HFFc6 (cell line): Measurements from ENCODE around the gene TUNAR. TPM values are rescaled to one million over a fixed set of nuclear protein-coding genes. Genes with fewer than 3 reads are reported as not detected.

Source experiments
- DNase-seq: peaks from one replicate; pipeline ENCODE4 v3.0.0-alpha.2; 2018
- H3K27ac Mint-ChIP-seq: 2 replicates; pipeline ENCODE4 v1.8.0; 2020; ENCODE audit warnings: mild to moderate bottlenecking, mixed read lengths
- H3K27me3 Mint-ChIP-seq: 2 replicates; pipeline ENCODE4 v1.8.0; 2021; ENCODE audit warnings: mild to moderate bottlenecking, moderate library complexity, mixed read lengths; ENCODE audit not compliant: insufficient read depth
- H3K36me3 Mint-ChIP-seq: 2 replicates; pipeline ENCODE4 v1.8.0; 2021; ENCODE audit warnings: low read depth, mixed read lengths
- H3K4me1 Mint-ChIP-seq: 2 replicates; pipeline ENCODE4 v1.8.0; 2020; ENCODE audit warnings: low read depth, mixed read lengths
- H3K4me3 Mint-ChIP-seq: 2 replicates; pipeline ENCODE4 v1.8.0; 2020; ENCODE audit warnings: mild to moderate bottlenecking, moderate library complexity, mixed read lengths
- H3K9me3 Mint-ChIP-seq: 2 replicates; pipeline ENCODE4 v1.8.0; 2020; ENCODE audit warnings: mild to moderate bottlenecking, mixed read lengths
- total RNA-seq, 6 experiments: library from RNA; stranded (reverse); fragmentation: NEBNext Ultra II Directional; extraction: Animal tissue kit (Norgen Biotek cat#: 25700); gene quantifications; 2 replicates in 1 of 6; 3 replicates in 5 of 6; pipeline ENCODE4 v1.2.3, GENCODE V29; 2021
- TF ChIP-seq, protein P1 (sequence below): fragments of 200-600 bp; sonication (generic); IDR thresholded peaks from 2 replicates; pipeline ENCODE4 v1.5.0; 2021; ENCODE audit warnings: antibody characterized with exemption, mild to moderate bottlenecking

TUNAR gene
- total RNA-seq, 6 experiments from 2014 or later = not detected

DNA sequence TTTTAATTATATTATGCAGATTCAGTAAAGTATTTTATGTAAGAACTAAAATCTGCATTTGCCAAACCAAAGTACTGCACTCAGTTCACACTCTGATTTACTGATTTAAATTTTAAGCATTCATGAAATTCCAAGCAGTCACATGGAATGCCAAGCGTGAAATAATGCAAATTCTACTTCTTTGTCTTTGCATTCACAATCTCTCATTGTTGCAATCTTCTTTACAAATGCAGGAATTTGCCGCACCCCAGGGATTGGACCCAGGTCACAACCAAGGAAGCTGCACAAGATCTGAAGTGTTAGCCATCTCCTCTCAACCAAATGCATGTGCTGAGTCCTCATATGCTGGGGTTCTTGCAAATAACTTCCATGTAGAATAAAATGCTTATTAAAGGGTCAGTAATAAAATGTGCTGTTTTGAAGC is 71.9 kb downstream of the TUNAR start:
- peaks cover 1% of the 10 kb centered on the region; the same call in 1 of the 2 replicates for H3K27me3 Mint-ChIP-seq
- H3K36me3 Mint-ChIP-seq = no peaks in the 10 kb centered on the region; the same call in 1 of the 2 replicates
- H3K4me3 Mint-ChIP-seq = no peak overlapping the region
- no peak overlapping the region for H3K27ac Mint-ChIP-seq
- TF ChIP-seq, protein P1, sequence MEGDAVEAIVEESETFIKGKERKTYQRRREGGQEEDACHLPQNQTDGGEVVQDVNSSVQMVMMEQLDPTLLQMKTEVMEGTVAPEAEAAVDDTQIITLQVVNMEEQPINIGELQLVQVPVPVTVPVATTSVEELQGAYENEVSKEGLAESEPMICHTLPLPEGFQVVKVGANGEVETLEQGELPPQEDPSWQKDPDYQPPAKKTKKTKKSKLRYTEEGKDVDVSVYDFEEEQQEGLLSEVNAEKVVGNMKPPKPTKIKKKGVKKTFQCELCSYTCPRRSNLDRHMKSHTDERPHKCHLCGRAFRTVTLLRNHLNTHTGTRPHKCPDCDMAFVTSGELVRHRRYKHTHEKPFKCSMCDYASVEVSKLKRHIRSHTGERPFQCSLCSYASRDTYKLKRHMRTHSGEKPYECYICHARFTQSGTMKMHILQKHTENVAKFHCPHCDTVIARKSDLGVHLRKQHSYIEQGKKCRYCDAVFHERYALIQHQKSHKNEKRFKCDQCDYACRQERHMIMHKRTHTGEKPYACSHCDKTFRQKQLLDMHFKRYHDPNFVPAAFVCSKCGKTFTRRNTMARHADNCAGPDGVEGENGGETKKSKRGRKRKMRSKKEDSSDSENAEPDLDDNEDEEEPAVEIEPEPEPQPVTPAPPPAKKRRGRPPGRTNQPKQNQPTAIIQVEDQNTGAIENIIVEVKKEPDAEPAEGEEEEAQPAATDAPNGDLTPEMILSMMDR = no peak
- DNase-seq = no peak
- H3K9me3 Mint-ChIP-seq = peaks cover 4% of the 10 kb centered on the region
- H3K4me1 Mint-ChIP-seq = no peaks in the 10 kb centered on the region

DNA sequence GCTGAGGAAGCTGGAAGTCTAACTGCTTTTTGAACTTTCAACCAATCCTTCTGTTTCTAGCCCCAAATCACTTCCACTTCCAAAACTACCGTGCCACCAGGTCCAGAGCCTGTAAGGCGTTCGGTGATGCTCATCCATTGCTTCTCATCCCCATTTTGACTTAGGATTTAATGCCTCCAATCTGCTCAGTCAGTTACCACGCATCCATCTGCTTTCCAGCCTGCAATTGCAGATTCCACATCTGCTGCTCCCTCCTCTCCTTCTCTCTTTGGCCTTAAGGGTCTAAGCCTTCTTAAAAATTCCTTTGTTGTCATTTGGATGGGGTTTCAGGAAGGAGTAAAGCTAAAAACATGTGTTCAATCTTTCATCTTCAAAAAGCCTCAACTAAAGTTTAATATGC is 74.7 kb downstream of the TUNAR start:
- H3K36me3 Mint-ChIP-seq = no peaks in the 10 kb centered on the region; the same call in 1 of the 2 replicates
- TF ChIP-seq, protein P1 = no peak
- no peaks in the 10 kb centered on the region for H3K4me1 Mint-ChIP-seq
- no peak for DNase-seq
- H3K27me3 Mint-ChIP-seq = peaks cover 2% of the 10 kb centered on the region; the same call in 1 of the 2 replicates
- H3K4me3 Mint-ChIP-seq = no peak overlapping the region
- H3K9me3 Mint-ChIP-seq = peaks cover 4% of the 10 kb centered on the region
- no peak overlapping the region for H3K27ac Mint-ChIP-seq

DNA sequence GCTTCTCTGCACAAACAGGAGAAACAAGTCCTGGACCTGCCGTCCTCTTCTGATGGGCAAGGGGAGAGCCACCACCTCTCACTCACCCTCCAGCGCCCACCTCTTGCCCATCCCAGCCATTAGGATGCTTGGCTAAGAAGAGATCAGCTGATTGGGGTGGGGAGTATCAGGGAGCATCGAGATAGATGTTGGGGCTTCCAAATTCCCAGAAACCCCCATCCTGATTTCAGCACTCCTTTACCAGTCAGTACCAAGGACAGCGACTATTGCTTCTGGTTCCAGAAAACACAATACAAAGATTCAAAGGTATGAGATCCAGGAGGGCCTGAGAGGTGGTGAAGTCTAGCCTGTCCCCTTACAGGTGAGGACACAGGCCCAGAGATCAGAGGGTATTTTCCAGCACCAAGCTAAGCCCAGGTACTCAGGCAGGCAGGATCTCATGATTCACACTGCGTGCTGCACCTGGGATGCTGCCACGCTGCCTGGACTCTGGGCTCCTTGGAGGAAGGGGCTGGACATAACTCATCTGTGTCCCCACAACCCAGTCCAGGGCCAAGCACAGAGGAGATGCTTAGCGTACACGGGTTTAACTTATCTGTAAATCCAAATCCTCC is 76.6 kb downstream of the TUNAR start:
- DNase-seq = no peak

DNA sequence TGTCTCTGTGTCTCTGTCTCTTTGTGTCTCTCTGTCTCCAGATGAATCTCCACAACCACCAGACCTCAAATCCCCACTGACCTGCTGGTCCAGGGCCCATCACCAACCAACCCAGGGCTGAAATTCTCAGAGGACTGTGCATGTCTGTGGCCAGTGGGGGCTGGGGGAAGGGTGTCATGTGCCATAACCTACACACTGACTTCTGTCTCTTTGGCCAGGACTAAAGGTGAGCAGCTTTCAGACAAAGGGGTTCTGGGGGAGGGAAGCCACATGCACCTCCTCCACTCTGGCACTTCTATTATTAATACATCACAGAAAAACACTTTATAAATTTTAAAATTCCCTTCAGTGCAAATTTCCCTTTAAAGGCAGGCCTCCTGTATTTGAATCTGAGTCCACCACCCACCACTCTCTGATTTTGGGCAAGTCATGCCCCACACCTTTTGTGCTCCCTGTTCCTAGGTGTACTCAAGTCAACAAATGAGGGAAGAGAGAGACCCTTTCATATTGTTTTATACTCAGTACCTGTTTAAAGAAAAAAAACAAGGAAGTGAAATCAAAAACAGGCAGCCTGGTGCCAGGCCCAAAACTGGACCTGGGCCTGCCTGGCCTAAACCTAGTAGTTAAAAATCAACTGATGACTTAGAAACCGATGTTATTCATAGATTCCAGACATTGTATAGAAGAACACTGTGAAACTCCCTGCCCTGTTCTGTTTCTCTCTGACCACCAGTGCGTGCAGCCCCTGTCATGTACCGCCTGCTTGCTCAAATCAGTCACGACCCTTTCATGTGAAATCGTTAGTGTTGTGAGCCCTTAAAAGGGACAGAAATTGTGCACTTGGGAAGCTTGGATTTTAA is 80.2 kb downstream of the TUNAR start:
- TF ChIP-seq, protein P1 = no peak
- Mint-ChIP-seq H3K27ac (no peak overlapping the region), H3K27me3 (peaks cover 8% of the 10 kb centered on the region), H3K36me3 (no peaks in the 10 kb centered on the region; the same call in 1 of the 2 replicates), H3K4me1 (no peaks in the 10 kb centered on the region), H3K4me3 (no peak overlapping the region), H3K9me3 (no peaks in the 10 kb centered on the region; the same call in 1 of the 2 replicates)
- no peak for DNase-seq

More for the DNA sequence above, 76.6 kb downstream of the TUNAR start:
- no peaks in the 10 kb centered on the region; the same call in 1 of the 2 replicates for H3K36me3 Mint-ChIP-seq
- H3K4me1 Mint-ChIP-seq = no peaks in the 10 kb centered on the region
- H3K4me3 Mint-ChIP-seq = no peak overlapping the region
- H3K27ac Mint-ChIP-seq = no peak overlapping the region
- peaks cover 8% of the 10 kb centered on the region for H3K27me3 Mint-ChIP-seq
- no peaks in the 10 kb centered on the region; the same call in 1 of the 2 replicates for H3K9me3 Mint-ChIP-seq
- TF ChIP-seq, protein P1 = no peak

DNA sequence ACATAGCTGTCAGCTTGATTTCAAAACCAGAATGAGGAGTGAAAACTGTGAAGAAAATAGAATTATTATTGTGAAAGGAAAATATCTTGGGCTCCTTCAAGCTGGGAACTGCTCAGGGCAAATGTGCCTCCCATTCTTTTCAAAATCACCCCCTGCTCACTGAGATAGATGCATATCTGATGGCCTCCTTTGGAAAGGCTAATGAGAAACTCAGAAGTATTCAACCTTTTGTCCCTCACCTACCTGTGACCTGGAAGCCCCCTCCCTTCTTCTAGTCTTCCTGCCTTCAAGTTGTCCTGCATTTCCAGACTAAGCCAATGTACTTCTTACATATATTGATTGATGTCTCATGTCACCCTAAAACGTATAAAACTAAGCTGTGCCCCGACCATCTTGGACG is 81.5 kb downstream of the TUNAR start:
- Mint-ChIP-seq H3K36me3 (no peaks in the 10 kb centered on the region; the same call in 1 of the 2 replicates), H3K4me1 (no peaks in the 10 kb centered on the region), H3K9me3 (no peaks in the 10 kb centered on the region; the same call in 1 of the 2 replicates), H3K4me3 (no peak overlapping the region), H3K27me3 (peaks cover 8% of the 10 kb centered on the region), H3K27ac (no peak overlapping the region)
- TF ChIP-seq, protein P1 = no peak
- no peak for DNase-seq
